Mucosa of descending colon (tissue), 3 donors: Measurements from ENCODE around the gene PRSS23. TPM values are rescaled to one million over a fixed set of nuclear protein-coding genes. Genes with fewer than 3 reads are reported as not detected.
A peak's percentile ranks its signal among the peaks of the same experiment; 100 is the strongest.

ENCODE experiments used
- ATAC-seq: fragments of 200-7000 bp; cut with Tn5 transposase; one replicate; pipeline ENCODE4 v1.9.1; 2020; ENCODE audit warnings: mild to moderate bottlenecking, moderate library complexity
- DNase-seq, 3 donors: peaks; one replicate each; pipeline ENCODE4 v3.0.0-alpha.2; 2020
- H3K36me3 ChIP-seq: fragments of 200-600 bp; one replicate; pipeline ENCODE4 v1.8.0; 2021; ENCODE audit warnings: low read depth, mild to moderate bottlenecking
- H3K4me1 ChIP-seq: fragments of 200-600 bp; one replicate; pipeline ENCODE4 v1.8.0; 2021; ENCODE audit warnings: low read depth, mild to moderate bottlenecking
- H3K4me3 ChIP-seq: fragments of 200-600 bp; one replicate; pipeline ENCODE4 v1.8.0; 2021; ENCODE audit warnings: mild to moderate bottlenecking
- H3K9me3 ChIP-seq: fragments of 200-600 bp; one replicate; pipeline ENCODE4 v1.8.0; 2021; ENCODE audit warnings: mild to moderate bottlenecking
- CTCF ChIP-seq: fragments of 200-600 bp; IDR thresholded peaks from one replicate; pipeline ENCODE4 v1.8.0; 2022; ENCODE audit warnings: antibody characterized with exemption, mild to moderate bottlenecking
- intact Hi-C, 2 donors: fragments of 100-400 bp; cut with DNase I in 1 of 2; cut with micrococcal nuclease in 1 of 2; formaldehyde crosslinking; loops; one replicate each; pipeline versions ENCODE4 v1.11.0 to v1.11.1; 2022; cut with DNase I, micrococcal nuclease
- total RNA-seq, 3 donors: library from RNA; stranded (reverse); fragmentation: NEBNext Ultra II Directional in 2 of 3; extraction: Animal tissue kit (Norgen Biotek cat#: 25700) in 2 of 3; gene quantifications; one replicate each; pipeline versions ENCODE4 v1.2.1 to v1.2.4, GENCODE V29; 2021 to 2023
- donor health status: DM: no; HTN: no; CAD: no; lungs with moderate emphysema.
- donor health status: DM: no; HTN: no; CAD: no.
- donor health status: DM: no; HTN: yes; CAD: no.

Gene PRSS23
- total RNA-seq, 3 donors from 2014 or later, result 75.0 to 128 (median 122) TPM

DNA sequence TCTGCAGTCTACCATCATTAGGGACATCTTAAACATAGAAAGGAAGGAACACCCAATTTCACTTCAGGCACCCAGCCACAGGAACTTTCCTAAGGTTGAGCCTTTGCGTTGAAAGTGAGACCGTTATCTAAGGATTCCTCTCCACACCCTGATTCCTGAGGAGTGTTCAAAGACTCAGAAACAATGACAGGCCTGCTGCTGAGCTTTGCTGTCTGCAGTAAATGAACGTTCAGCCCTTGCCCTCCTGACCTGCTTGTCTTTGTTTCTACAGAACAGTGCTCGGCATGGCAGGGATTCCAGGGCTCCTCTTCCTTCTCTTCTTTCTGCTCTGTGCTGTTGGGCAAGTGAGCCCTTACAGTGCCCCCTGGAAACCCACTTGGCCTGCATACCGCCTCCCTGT is 7.0 kb downstream of the PRSS23 start:
- intact Hi-C loops, result no loop called here
- H3K9me3 ChIP-seq, result no peaks in the 10 kb centered on the region
- TF ChIP-seq CTCF, result no peak
- H3K4me1 ChIP-seq, result no peaks in the 10 kb centered on the region
- no peaks in the 10 kb centered on the region for H3K36me3 ChIP-seq
- ATAC-seq (no peak), DNase-seq (no peak)
- H3K4me3 ChIP-seq, result no peak overlapping the region

- DNase-seq (no peak), ATAC-seq (no peak)
- H3K36me3 ChIP-seq, result no peaks in the 10 kb centered on the region
- TF ChIP-seq CTCF, result no peak
- H3K4me3 ChIP-seq, result no peak overlapping the region
- H3K9me3 ChIP-seq, result no peaks in the 10 kb centered on the region
- no peaks in the 10 kb centered on the region for H3K4me1 ChIP-seq
- intact Hi-C loops, result no loop called here
Observed at GRCh38 chr11:86809561-86809960, 9.2 kb downstream of the PRSS23 start.

- intact Hi-C loops, result loop anchor here in 1 of 2 donors (10.0 kb wide), 1 partner anchor 185 kb away; no protein-coding TSS in a partner anchor
Observed at GRCh38 chr11:86810288-86810687, 9.9 kb downstream of the PRSS23 start.

DNA sequence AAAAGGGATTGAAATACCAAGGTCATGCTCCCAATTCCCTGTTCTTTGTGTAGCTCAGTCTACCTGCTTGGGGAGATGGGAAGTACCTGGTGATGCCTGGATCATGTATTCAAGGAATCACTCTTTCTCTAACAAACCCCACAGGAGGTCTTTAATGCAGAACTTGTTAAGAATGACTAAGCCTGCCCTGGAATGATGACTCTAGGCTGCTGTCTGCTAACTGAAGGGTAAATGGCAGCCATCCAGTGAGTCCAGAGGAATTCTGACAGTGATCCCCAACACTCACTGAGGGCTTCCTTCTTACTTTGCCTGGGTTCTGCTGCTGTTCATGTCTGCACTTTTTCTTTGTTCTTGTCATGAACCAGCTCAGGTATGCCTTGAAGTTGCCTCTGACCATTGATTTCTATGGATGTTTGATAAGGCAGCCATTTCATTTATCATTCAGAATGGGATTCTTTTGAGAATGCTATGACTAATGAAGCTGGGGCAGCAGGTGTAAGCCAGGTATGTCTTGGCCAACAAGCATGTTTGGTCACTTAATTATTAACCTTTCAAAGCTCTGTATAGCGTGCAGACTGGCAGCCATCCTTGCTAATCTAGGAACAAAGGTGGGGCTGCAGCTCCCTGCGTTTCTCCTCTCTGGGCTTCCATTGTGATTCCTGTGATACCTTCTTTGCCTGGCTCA is 11.4 kb downstream of the PRSS23 start:
- no peaks in the 10 kb centered on the region for H3K4me1 ChIP-seq
- ATAC-seq (peak; percentile 79), DNase-seq (no peak)

More at GRCh38 chr11:86810288-86810687, 9.9 kb downstream of the PRSS23 start:
- no peaks in the 10 kb centered on the region for H3K36me3 ChIP-seq
- TF ChIP-seq CTCF, result no peak
- no peaks in the 10 kb centered on the region for H3K9me3 ChIP-seq
- DNase-seq (no peak), ATAC-seq (no peak)
- H3K4me3 ChIP-seq, result no peak overlapping the region
- no peaks in the 10 kb centered on the region for H3K4me1 ChIP-seq

GRCh38 chr11:86812322-86812670 is 12.0 kb downstream of the PRSS23 start:
- Histone ChIP-seq H3K36me3 (no peaks in the 10 kb centered on the region), H3K9me3 (no peaks in the 10 kb centered on the region), H3K4me3 (no peak overlapping the region), H3K4me1 (no peaks in the 10 kb centered on the region)
- ATAC-seq (peak; percentile 36), DNase-seq (no peak)
- TF ChIP-seq CTCF, result no peak
- intact Hi-C loops, result loop anchor here in 1 of 2 donors (10.0 kb wide), 1 partner anchor 187 kb away; no protein-coding TSS in a partner anchor

More for the DNA sequence above, 11.4 kb downstream of the PRSS23 start:
- TF ChIP-seq CTCF, result no peak
- Histone ChIP-seq H3K9me3 (no peaks in the 10 kb centered on the region), H3K4me3 (no peak overlapping the region), H3K36me3 (no peaks in the 10 kb centered on the region)
- intact Hi-C loops, result loop anchor here in 1 of 2 donors (10.0 kb wide), 1 partner anchor 187 kb away; no protein-coding TSS in a partner anchor
